GM19240 (cell line): ENCODE data around the gene PSMA6.
"Not testable (repeated sequence)": the region's sequence is repeated elsewhere in the genome, so short reads cannot be mapped to it uniquely, and the experiment has no call there.

Source experiments
- DNase-seq: peaks from one replicate; pipeline ENCODE4 v3.0.0; 2011; ENCODE audit warnings: low spot score; ENCODE audit not compliant: insufficient read length

Gene PSMA6

GRCh38 chr14:35292051-35292769 is at the start of gene PSMA6:
TSS of gene PSMA6 (plus strand) at chr14:35292382. CDS start at chr14:35292477, 95 bp downstream.
- DNase-seq = peak; percentile 63

- no peak for DNase-seq
These were observed 49.4 kb upstream of the PSMA6 start for GRCh38 chr14:35242599-35243311.

GRCh38 chr14:35243956-35244355 is 48.2 kb upstream of the PSMA6 start:
- no peak for DNase-seq

GRCh38 chr14:35244542-35244941 is 47.6 kb upstream of the PSMA6 start:
- DNase-seq = no peak

- no peak for DNase-seq
These were observed 47.1 kb upstream of the PSMA6 start for GRCh38 chr14:35245051-35245450.

GRCh38 chr14:35247777-35248475 is 44.3 kb upstream of the PSMA6 start:
- no peak for DNase-seq

GRCh38 chr14:35248476-35248788 is 43.8 kb upstream of the PSMA6 start:
- DNase-seq = no peak

GRCh38 chr14:35250319-35250718 is 41.9 kb upstream of the PSMA6 start:
- no peak for DNase-seq

GRCh38 chr14:35252451-35252868 is 39.7 kb upstream of the PSMA6 start:
- no peak for DNase-seq

- not testable (repeated sequence) for DNase-seq
These were observed 39.1 kb upstream of the PSMA6 start for GRCh38 chr14:35253056-35253455.

- DNase-seq = not testable (repeated sequence)
These were observed 38.1 kb upstream of the PSMA6 start for GRCh38 chr14:35254034-35254622.

GRCh38 chr14:35254736-35255135 is 37.4 kb upstream of the PSMA6 start:
- no peak for DNase-seq

GRCh38 chr14:35255711-35256110 is 36.5 kb upstream of the PSMA6 start:
- no peak for DNase-seq

- DNase-seq = no peak
These were observed 34.4 kb upstream of the PSMA6 start for GRCh38 chr14:35257809-35258208.

GRCh38 chr14:35258420-35258819 is 33.8 kb upstream of the PSMA6 start:
- DNase-seq = no peak

- no peak for DNase-seq
These were observed 30.4 kb upstream of the PSMA6 start for GRCh38 chr14:35261774-35262173.

GRCh38 chr14:35262436-35262835 is 29.7 kb upstream of the PSMA6 start:
- no peak for DNase-seq

GRCh38 chr14:35268946-35269345 is 23.2 kb upstream of the PSMA6 start:
- no peak for DNase-seq

- DNase-seq = no peak
These were observed 17.4 kb upstream of the PSMA6 start for GRCh38 chr14:35274805-35275204.

GRCh38 chr14:35277179-35277578 is 15.0 kb upstream of the PSMA6 start:
- DNase-seq = no peak

- DNase-seq = no peak
These were observed 12.8 kb upstream of the PSMA6 start for GRCh38 chr14:35279369-35279768.

GRCh38 chr14:35281341-35281740 is 10.8 kb upstream of the PSMA6 start:
- no peak for DNase-seq
